NCI-H187 (cell line): ENCODE results near the gene WDR43.

ENCODE experiments used
- DNase-seq, 2 experiments: peaks; one replicate each; lab custom pipeline; 2025; lab: John Stamatoyannopoulos, UW

The WDR43 gene, protein sequence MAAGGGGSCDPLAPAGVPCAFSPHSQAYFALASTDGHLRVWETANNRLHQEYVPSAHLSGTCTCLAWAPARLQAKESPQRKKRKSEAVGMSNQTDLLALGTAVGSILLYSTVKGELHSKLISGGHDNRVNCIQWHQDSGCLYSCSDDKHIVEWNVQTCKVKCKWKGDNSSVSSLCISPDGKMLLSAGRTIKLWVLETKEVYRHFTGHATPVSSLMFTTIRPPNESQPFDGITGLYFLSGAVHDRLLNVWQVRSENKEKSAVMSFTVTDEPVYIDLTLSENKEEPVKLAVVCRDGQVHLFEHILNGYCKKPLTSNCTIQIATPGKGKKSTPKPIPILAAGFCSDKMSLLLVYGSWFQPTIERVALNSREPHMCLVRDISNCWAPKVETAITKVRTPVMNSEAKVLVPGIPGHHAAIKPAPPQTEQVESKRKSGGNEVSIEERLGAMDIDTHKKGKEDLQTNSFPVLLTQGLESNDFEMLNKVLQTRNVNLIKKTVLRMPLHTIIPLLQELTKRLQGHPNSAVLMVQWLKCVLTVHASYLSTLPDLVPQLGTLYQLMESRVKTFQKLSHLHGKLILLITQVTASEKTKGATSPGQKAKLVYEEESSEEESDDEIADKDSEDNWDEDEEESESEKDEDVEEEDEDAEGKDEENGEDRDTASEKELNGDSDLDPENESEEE

DNA sequence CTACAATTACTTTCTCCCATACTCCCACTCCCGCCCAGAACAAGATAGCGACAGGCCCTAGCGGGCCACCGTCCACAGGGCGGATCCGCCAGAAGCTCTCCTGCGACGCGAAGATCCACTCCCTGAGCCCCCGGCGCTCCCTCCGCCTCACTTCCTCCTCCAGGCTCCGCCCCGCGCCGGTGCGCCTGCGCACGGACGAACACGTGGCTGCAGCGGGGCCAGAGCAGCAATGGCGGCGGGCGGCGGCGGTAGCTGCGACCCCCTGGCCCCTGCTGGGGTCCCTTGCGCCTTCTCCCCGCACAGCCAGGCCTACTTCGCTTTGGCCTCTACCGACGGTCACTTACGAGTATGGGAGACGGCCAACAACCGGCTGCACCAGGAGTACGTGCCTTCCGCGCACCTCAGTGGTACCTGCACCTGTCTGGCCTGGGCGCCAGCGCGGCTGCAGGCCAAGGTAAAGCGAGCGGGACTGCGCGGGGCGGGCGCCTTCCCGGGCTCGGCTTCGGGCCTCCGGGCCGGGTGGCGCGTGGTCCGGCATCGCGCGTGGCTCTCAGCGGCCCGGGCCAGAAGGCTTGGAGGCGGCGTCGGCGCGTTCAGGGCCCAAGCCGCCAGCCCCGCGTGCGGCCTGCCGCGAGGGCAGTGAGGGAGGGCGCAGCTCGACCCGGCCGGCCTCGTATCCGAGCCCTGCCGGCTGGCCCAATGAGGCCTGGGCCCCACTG is at the start of gene WDR43:
Gene WDR43 (plus strand): TSS at position 198 of the 719 bp plus-strand sequence. CDS start 32 bp downstream, at position 230.
- peak; percentile 95 to 97 for DNase-seq

DNA sequence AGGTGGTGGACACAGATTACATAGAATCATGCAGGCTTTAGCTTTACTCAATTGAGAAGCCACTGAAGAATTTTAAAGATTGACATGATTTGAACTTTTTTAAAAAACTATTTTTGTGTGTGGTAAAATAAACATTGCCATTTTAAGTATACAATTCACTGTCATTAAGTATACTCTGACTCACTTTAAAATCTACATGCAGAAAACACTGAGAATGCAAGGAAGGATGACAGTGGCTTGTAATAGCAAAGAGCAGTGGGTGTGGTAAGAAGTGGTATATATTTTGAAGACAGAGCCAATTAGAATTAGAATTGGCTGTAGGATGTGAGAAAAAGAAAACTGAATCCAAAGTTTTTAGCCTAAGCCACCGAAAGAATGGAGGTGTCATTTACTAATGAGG is 39.3 kb upstream of the WDR43 start:
- DNase-seq, result no peak

DNA sequence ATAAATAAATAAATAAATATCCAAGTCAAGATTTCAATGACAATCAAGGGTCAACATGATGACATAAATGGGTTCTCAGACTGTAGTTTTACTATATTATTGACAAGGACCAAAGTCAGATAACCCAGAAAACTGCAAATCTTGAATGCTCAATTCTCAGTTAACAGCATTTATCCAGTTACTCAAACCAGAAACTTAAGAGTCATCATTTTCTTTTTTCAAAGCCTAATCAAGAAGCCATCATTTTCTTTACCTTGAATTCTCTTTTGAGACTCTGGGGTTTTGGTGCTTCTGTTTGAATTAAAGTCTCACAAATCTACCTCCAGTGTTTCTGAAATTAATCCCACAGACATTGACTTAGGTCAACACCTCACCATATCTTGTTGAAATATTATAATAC is 38.5 kb upstream of the WDR43 start:
- no peak for DNase-seq

DNA sequence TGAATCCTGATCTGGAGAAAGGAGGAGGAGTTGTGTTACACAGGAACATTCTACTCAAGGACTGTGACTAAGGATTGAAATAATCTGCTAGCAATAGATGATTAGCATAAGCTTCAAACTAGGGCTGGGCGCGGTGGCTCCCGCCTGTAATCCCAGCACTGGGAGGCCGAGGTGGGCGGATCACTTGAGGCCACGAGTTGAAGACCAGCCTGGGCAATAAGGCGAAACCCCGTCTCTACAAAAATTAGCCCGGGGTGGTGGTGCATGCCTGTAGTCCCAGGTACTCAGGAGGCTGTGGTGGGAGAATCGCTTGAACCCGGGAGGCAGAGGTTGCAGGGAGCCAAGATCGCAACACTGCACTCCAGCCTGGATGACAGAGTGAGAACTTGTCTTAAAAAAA is 25.9 kb upstream of the WDR43 start:
- no peak for DNase-seq

DNA sequence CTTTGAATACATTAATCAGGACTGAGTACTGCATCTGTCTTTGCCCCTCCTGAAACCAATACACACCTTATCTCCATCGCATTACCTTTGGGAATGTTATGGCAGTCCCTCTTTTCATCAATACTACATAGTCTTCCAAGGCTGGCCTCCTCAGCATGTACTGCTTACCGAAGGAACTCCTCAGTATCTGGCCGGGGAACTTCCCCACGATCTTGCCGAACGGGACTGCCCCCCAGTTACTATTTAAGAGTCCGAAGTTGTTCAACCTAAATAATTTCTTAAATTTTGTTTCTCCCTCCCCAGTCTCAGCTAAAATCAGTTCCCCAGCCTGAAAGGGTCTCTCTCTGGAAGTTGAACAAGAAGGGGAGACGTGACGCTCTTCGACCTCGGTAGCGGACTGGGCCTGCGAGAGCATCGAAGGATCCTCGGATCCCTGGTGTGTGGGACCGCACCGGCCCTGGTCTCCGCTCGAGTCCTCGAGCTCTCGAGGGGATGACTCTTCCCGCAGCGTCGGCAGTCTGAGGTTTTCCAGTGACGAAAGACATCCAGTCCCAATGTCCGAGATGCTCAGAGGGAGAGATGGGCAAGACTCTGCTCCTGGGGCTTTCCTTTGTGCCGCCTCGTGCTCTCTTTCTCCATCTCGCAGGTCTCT is 24.8 kb upstream of the WDR43 start:
- no peak for DNase-seq

DNA sequence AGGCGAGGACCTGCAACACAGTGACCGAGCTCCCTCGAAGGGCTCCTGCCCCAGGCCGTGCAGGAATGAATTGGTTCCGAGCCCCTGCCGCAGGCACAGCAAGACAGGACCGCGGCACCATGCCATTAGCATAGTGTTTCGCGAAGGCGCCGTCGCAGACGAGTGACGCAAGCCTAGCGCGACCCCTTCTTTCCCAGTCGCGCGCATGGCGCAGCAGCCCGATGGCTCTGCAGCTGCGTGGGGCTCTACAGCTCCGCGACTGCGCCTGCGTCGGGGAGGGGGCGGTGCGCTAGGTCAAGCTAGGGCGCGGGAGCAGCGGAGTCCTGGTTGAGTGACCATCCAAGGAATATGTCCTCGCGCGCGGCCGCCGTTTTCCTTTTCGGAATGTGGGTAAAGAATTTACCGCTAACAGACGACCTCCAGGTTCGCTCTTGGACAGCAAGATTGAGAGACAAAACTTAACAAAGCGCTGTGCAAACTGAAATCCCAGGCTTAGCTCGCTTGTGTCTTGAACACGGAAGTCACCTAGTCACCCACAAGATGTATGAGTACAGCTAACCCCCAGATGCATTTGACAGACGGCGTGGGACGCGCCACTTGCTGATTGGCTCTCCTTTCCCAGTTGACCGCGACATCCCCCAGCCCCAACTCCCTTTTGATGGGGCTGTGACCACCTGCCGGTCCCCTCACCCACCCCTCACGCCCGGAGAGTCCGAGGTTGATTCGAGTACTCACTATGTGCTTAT is 24.1 kb upstream of the WDR43 start, which contains the start of gene TRMT61B:
Gene TRMT61B (minus strand): TSS at position 164 of the 746 bp plus-strand sequence. CDS start 32 bp downstream, at position 132.
- peak; percentile 96 to 97 for DNase-seq

DNA sequence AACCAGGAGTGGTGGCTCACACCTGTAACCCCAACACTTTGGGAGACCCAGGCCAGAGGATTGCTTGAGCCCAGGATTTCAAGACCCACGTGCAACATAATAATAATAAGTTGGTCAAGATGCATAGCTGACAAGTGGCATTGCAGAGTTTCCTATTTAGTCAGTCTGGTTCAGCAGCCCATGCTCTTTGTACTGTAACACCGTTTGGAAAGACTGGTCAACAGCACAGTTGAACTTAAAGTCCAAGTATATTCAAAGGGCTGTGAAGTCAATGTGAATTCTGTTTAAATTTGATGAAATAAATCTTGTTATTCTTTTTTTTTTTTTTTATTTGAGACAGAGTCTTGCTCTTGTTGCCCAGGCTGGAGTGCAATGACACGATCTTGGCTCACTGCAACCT is 22.8 kb upstream of the WDR43 start:
- DNase-seq, result no peak

DNA sequence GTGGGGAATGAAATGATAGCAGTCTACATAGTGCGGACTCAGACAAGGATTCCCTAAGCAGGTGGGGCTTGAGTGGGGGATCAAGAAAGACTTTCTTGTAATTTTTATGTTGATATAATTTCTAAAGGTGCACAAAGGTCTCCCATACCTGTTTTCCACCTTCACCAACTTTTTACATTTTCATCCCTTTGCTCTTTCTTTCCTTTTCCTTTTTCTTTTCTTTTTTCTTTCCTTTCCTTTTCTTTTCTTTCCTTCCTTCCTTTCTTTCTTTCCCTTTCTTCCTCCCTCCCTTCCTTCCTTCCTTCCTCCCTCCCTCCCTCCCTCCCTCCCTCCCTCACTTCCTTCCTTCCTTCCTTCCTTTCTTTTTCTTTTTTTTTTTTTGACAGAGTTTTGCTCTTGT is 14.3 kb upstream of the WDR43 start:
- no peak for DNase-seq

DNA sequence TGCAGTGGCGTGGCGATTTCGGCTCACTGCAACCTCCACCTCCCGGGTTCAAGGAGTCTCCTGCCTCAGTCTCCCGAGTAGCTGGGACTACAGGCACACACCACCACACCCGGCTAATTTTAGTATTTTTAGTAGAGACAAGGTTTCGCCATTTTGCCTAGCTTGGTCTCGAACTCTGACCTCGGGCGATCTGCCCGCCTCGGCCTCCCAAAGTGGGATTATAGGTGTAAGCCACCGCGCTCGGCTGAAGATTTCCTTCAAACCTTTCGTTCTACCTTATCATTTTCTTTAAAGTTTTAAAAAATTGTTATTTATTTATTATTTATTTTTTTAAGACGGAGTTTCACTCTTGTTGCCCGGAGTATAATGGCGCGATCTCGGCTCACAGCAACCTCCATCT is 979 bp upstream of the WDR43 start:
- DNase-seq, result no peak

DNA sequence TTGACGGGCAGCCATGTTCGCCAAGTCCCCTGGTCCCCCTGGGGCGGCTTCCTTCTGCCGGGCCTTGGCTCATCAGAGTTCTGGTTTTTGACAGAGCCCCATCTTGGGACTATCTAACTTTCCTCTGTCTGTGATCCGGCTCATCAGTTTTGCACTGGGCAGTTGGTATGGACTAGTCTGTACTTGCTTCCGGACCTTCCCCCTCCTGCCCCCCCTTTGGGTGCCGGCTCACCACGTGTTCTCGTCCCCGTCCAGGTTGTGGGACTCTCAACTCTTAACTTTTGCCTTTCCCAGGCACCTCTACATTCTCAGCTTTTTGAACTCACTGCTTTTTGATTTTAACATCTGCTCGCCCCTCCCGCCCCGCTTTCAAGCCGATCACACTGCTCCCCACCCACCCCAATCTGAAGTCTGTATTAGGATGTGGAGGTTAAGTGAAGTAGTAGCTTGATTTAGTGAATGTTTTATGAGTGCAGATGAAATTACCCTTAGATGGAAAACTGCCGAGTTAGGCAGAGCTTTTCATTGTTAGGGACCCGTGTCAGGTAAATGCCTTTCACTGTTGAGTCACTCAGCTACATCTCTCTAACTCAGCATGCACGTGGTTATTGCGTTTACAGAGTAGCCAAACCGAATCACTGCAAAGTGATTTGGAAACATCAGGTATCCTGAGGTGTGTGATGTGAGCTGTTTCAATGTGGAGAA is 874 bp downstream of the WDR43 start:
- DNase-seq, result no peak

DNA sequence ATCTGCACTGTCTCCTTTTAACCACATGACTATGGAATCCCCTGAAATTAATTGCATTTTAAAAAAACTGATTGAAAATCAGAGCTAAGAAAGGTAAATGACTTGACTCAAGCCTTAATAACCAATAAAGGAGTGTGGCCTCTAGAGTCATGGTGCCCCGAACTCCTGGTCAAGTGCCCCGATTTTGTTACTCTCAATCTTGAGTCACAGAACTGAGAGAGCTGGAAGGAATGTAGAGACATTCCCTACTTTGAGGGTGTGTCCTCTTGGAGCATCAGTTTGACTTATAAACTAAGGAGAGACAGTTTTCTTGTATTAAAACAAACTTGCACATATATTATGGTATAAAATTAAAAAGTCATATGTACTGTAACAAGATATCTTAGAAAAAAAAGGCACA is 2.4 kb downstream of the WDR43 start:
- DNase-seq, result no peak

DNA sequence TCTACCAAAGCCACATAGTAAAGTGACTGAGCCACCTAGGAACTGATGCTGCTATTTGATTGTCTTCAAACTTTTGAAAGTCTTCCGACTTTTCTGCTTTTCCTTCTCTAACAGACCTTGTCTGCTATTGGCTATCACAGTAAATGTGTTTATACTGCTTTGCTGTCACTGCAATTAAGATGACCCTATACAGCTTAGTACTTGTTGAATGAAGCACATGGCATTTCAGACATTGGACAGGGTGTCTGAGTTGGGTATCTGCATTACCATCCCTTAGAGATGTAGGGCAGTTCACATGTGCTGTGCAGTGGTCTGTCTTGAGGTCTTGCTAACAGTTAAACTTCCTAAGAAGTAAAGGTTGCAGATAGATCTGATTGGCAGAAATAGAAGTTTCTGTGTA is 3.6 kb downstream of the WDR43 start:
- DNase-seq, result no peak

DNA sequence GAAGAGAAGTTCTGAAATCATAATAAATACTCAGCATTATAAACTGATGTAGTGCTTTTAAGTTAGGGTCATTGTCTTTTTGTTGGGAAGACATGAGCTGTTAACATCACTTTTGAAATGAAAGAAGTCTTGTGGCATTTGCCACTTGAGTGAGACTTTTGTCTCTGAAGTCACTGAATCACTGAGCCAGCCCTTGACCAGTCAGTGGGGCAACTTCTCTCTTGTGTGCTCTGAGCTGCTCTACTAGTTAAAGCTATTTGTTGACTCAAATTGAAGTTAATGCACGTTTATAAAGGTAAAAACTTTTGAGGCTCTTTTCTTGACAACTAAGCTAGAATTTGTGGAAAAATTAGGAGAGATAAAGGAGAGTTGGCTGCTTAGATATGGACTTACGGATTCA is 6.7 kb downstream of the WDR43 start:
- DNase-seq, result no peak

DNA sequence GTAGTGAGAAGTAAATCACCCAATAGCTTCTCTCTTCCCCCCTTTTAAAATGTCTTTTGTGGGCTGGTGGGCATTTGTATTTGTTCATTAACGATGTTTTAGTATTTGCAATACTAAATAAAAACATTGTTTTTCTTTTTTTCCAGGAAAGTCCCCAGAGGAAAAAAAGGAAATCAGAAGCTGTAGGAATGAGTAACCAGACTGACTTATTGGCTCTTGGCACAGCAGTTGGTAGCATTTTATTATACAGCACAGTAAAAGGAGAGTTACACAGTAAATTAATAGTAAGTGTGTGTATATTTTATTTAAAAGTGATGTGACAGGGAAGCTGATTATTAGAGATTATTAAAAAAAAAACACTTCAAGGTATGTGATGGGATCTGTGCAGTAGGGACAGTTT is 7.4 kb downstream of the WDR43 start:
- DNase-seq, result no peak

DNA sequence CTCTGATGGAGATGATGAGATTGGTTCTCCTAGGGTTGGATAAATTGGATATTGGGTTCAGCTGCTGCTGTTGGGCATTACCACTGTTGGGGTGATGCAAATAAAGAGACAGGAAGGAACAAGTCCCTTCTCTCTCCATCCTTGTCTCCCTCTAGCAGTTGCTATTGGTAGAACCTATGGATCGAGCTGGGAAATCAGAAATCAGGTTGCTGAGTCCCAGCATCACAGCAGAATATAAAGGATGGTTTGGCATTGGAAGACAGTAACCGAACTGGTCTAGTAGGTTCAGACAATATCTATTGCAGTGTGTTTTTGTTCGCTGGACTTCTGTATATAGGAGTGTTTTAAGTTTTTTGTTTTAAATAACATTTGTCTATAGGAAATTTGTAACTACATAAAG is 8.1 kb downstream of the WDR43 start:
- no peak for DNase-seq

DNA sequence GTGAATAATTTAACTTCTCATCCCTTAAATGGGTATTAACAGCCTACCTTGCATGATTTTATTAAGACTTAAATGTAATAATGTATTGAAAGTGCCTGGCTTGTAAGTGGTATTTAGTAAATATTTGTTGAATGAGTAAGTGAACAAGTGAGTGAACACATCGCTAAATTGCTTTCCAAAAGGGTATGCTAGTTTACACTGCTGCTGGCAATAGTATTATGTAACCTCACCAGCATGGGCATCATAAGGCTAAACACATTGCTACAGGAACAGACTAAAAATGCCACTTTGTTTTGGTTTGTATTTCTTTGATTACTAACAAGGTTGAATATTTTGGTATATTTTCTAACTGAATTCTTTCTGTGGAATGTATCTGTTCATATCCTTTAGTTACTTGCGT is 9.8 kb downstream of the WDR43 start:
- DNase-seq, result no peak

DNA sequence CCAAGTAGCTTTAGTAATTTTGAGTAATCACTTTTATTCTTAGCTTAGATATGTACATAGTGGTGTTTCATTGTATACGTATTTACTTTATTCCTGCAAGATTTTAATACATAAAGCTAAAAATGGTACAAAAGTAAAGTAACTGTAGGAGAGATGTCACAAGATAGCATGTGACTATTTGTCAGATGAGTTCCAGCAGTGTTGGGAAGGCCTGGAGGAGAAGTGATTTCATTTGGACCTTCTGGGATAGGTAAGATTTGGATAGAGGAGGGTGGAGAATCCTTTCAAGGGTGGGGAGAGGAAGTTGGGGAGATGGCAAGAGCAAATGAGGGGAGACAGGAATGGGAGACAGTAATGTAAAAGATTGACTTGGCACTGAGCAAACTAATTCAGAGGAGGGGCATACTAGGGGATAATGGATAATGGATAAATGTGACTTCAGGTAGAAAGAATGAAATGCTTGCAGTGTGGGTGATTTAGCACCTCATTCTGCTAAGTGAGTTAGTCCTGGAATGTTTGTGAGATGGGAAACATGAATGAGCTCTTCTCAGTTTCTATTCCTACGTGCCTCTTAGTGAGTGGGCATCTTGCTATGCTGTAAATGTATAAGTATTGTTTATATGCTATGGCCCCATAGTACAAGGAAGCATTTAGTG is 10.5 kb downstream of the WDR43 start:
- DNase-seq, result no peak

DNA sequence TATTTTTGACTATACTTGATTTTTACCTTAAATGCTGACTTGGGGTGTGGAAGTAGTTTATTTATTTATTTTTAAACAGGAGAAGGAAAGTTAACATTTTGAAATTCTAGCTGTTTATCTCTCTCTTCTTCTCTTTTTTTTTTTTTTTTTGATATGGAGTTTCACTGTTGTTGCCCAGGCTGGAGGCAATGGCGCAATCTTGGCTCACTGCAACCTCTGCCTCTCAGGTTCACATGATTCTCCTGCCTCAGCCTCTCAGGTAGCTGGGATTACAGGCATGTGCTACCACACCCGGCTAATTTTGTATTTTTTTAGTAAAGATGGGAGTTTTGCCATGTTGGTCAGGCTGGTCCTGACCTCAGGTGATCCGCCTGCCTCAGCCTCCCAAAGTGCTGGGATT is 11.1 kb downstream of the WDR43 start:
- DNase-seq, result no peak

DNA sequence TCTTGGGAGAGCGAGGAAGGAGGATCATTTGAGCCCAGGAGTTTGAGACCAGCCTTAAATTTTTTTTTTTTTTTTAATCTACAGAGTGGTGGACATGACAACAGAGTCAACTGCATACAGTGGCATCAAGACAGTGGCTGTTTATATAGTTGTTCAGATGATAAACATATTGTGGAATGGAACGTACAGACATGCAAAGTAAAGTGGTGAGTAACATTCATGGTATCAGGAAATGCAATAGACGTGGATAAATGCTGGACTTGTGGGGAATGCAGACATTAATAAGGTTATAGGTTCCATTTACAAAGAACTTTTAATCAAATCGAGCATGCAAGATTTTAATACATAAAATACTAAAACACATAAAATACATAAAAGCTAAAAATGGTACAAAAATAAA is 11.9 kb downstream of the WDR43 start:
- DNase-seq, result no peak

DNA sequence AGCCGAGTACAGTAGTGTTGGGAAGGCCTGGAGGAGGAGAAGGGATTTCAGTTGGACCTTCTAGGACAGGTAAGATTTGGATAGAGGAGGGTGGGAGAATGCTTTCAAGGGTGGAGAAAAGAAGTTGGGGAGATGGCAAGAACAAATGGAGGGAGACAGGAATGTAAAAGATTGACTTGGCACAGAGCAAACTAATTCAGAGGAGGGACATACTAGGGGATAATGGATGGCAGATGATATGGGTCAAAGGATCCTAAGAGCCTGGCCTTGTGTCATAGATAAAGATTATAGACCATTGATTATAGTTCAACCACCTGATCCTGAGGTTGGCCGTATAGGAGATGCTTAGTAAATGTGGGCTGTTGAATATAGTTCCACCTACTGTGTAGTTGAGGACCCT is 12.4 kb downstream of the WDR43 start:
- DNase-seq, result no peak
